HEK293T (cell line): ENCODE measurements around the gene TACC2.

Experiments used
- BHLHE40 ChIP-seq: fragments of 450-650 bp; IDR thresholded peaks from 2 replicates; pipeline ENCODE4 v1.6.1; 2016; ENCODE audit warnings: mild to moderate bottlenecking, moderate library complexity, borderline replicate concordance
- ELF4 ChIP-seq: fragments of 450-650 bp; IDR thresholded peaks from 2 replicates; pipeline ENCODE4 v1.6.1; 2017; ENCODE audit warnings: antibody characterized with exemption
- FOXA1 ChIP-seq: fragments of 450-650 bp; IDR thresholded peaks from 2 replicates; pipeline ENCODE4 v1.6.1; 2016; ENCODE audit warnings: mild to moderate bottlenecking
- FOXK2 ChIP-seq: fragments of 450-650 bp; IDR thresholded peaks from 2 replicates; pipeline ENCODE4 v1.6.1; 2016; ENCODE audit warnings: mild to moderate bottlenecking
- HDGF ChIP-seq: fragments of 450-650 bp; IDR thresholded peaks from 2 replicates; pipeline ENCODE4 v1.6.1; 2017; ENCODE audit warnings: antibody characterized with exemption, borderline replicate concordance
- LEF1 ChIP-seq: fragments of 450-650 bp; IDR thresholded peaks from 2 replicates; pipeline ENCODE4 v1.6.1; 2017; ENCODE audit warnings: mild to moderate bottlenecking, borderline replicate concordance
- NFRKB ChIP-seq: fragments of 450-650 bp; IDR thresholded peaks from 2 replicates; pipeline ENCODE4 v1.6.1; 2016; ENCODE audit warnings: mild to moderate bottlenecking, moderate library complexity
- PKNOX1 ChIP-seq: fragments of 450-650 bp; IDR thresholded peaks from 2 replicates; pipeline ENCODE4 v1.6.1; 2016
- SP1 ChIP-seq: fragments of 450-650 bp; IDR thresholded peaks from 2 replicates; pipeline ENCODE4 v1.6.1; 2017
- SUZ12 ChIP-seq: fragments of 450-650 bp; IDR thresholded peaks from 2 replicates; pipeline ENCODE4 v1.6.1; 2016; ENCODE audit warnings: mild to moderate bottlenecking
- TARDBP ChIP-seq: fragments of 450-650 bp; IDR thresholded peaks from 2 replicates; pipeline ENCODE4 v1.6.1; 2016

- TF ChIP-seq TARDBP (no peak), FOXA1 (no peak), PKNOX1 (no peak), ELF4 (no peak), HDGF (no peak), NFRKB (no peak), BHLHE40 (no peak), SP1 (no peak), LEF1 (no peak), SUZ12 (no peak), FOXK2 (no peak)
Observed at GRCh38 chr10:122288262-122288661, 299.3 kb downstream of the TACC2 start.
